Stimulated activated CD4-positive, alpha-beta T cell treated with anti-CD3 and anti-CD28 coated beads, TNF-alpha, amount 100 ng/mL, for 24 hours (primary cell): Measurements from ENCODE around the gene RCOR2.
"Not testable (repeated sequence)": the region's sequence is repeated elsewhere in the genome, so short reads cannot be mapped to it uniquely, and the experiment has no call there.

Experiments used
- DNase-seq, 3 experiments: peaks; one replicate each; pipeline ENCODE4 v3.0.0-alpha.2; 2020; ENCODE audit warnings: low read depth in 3 of 3

RCOR2 gene

GRCh38 chr11:63879598-63880402 is 37.2 kb downstream of the RCOR2 start:
- no peak for DNase-seq

GRCh38 chr11:63877658-63878241 is 39.2 kb downstream of the RCOR2 start:
- no peak for DNase-seq

GRCh38 chr11:63876616-63877015 is 40.3 kb downstream of the RCOR2 start:
- DNase-seq = no peak

- DNase-seq = no peak
Measured at GRCh38 chr11:63875506-63876065, 41.4 kb downstream of the RCOR2 start.

GRCh38 chr11:63874511-63874910 is 42.5 kb downstream of the RCOR2 start:
- DNase-seq = no peak

GRCh38 chr11:63873311-63873710 is 43.7 kb downstream of the RCOR2 start:
- no peak for DNase-seq

GRCh38 chr11:63872800-63873197 is 44.2 kb downstream of the RCOR2 start:
- DNase-seq = no peak

- peak in 1 of 3 experiments; percentile 21 for DNase-seq
Measured at GRCh38 chr11:63871962-63872799, 44.8 kb downstream of the RCOR2 start.

GRCh38 chr11:63870351-63871140 is 46.4 kb downstream of the RCOR2 start:
- no peak for DNase-seq

- DNase-seq = peak in 1 of 3 experiments; percentile 11
Measured at GRCh38 chr11:63869683-63870082, 47.3 kb downstream of the RCOR2 start.

GRCh38 chr11:63869171-63869591 is 47.8 kb downstream of the RCOR2 start:
- no peak for DNase-seq

GRCh38 chr11:63868399-63869064 is 48.4 kb downstream of the RCOR2 start:
- DNase-seq = no peak

GRCh38 chr11:63867511-63867910 is 49.5 kb downstream of the RCOR2 start:
- no peak for DNase-seq

GRCh38 chr11:63866211-63866610 is 50.8 kb downstream of the RCOR2 start:
- peak; percentile 67 to 77 (median 74) for DNase-seq

GRCh38 chr11:63863620-63864019 is 53.3 kb downstream of the RCOR2 start:
- not testable (repeated sequence) for DNase-seq

GRCh38 chr11:63862923-63863322 is 54.0 kb downstream of the RCOR2 start:
- DNase-seq = no peak
